Upper lobe of left lung (tissue), 4 donors: ENCODE data around the gene VAV2.

Source experiments
- CTCF ChIP-seq, 6 experiments: fragments of 450-650 bp in 4 of 6; fragments of 200-600 bp in 2 of 6; sonication (generic) in 2 of 6; IDR thresholded peaks; one replicate each; pipeline ENCODE4 v1.5.1; 2016 to 2019; ENCODE audit warnings: antibody characterized with exemption in 6 of 6
- EP300 ChIP-seq, 4 donors: sonication (generic); formaldehyde crosslinking; IDR thresholded peaks; one replicate each; pipeline ENCODE4 v1.5.1; 2017; ENCODE audit warnings: antibody characterized with exemption in 4 of 4, control low read depth in 2 of 4
- POLR2A ChIP-seq, 4 donors: fragments of 450-650 bp; IDR thresholded peaks; one replicate each; pipeline ENCODE4 v1.5.1; 2016 to 2017; ENCODE audit warnings: antibody characterized with exemption in 4 of 4, mild to moderate bottlenecking in 2 of 4

GRCh38 chr9:133986774-133987445, 5.2 kb downstream of the VAV2 start:
- TF ChIP-seq EP300 (IDR thresholded peaks at IDR 0.05) (no peak), CTCF (IDR thresholded peaks at IDR 0.05) (no peak), POLR2A (IDR thresholded peaks at IDR 0.05) (no peak)
